ENCODE results near the gene RAD54L2. TPM values are rescaled to one million over a fixed set of nuclear protein-coding genes. Genes with fewer than 3 reads are reported as not detected.

The RAD54L2 gene
- total RNA-seq, 1 experiment from 2014 or later: 36.5 TPM

GRCh38 chr3:51585871-51586270 lies 47.4 kb downstream of the RAD54L2 start:
- Mint-ChIP-seq H3K36me3 (ENCODE audit: insufficient read depth, unreplicated experiment) (no peaks in the 10 kb centered on the region), H3K27ac (ENCODE audit: unreplicated experiment) (no peak overlapping the region), H3K9me3 (ENCODE audit: unreplicated experiment) (no peaks in the 10 kb centered on the region), H3K4me3 (ENCODE audit: unreplicated experiment) (no peak overlapping the region), H3K27me3 (ENCODE audit: insufficient read depth, unreplicated experiment) (no peaks in the 10 kb centered on the region), H3K4me1 (ENCODE audit: low read depth, unreplicated experiment) (peaks cover 8% of the 10 kb centered on the region)
- Histone ChIP-seq H3K9me3 (no peaks in the 10 kb centered on the region), H3K27me3 (replicated peaks; ENCODE audit: control insufficient read depth, insufficient read depth, low read length) (no peaks in the 10 kb centered on the region), H3K4me1 (no peaks in the 10 kb centered on the region), H3K36me3 (ENCODE audit: control insufficient read depth, insufficient read depth, low read length) (no peaks in the 10 kb centered on the region), H3K4me3 (ENCODE audit: low read depth, low read length) (no peak overlapping the region)
- CTCF ChIA-PET: no interaction called here
- DNase-seq: no peak
- intact Hi-C loops (cut with micrococcal nuclease; ENCODE audit: unreplicated experiment): no loop called here
- POLR2A ChIA-PET: no interaction called here
- no TSS peak for BruUV-seq (replicated peaks)
- TF ChIP-seq CTCF (IDR thresholded peaks at IDR 0.05; ENCODE audit: insufficient read depth in 1 of 2, low read depth in 1 of 2, low read length in 1 of 2, severe bottlenecking in 1 of 2, unreplicated experiment in 1 of 2): no peak

Other genes starting within 250 kb of the RAD54L2 start
- gene MANF, start 153.4 kb upstream of the RAD54L2 start, total RNA-seq (2022): 94.5 and 102 TPM in 2 replicates
- gene RBM15B, start 147.4 kb upstream of the RAD54L2 start, total RNA-seq (2022): 32.3 and 33.7 TPM in 2 replicates
- gene DCAF1, start 38.7 kb upstream of the RAD54L2 start, total RNA-seq (2022): 25.3 and 25.9 TPM in 2 replicates
- 32.4 and 37.9 TPM in 2 replicates for gene TEX264, start 132.5 kb downstream of the RAD54L2 start, total RNA-seq (2022)
- 0.14 TPM in 2 replicates for gene GRM2, start 168.3 kb downstream of the RAD54L2 start, total RNA-seq (2022)
- not detected in 2 replicates for gene IQCF6, start 240.5 kb downstream of the RAD54L2 start, total RNA-seq (2022)

Data from Caco-2 (cell line).